H9 (cell line): ENCODE data around the gene AIFM1. TPM values are rescaled to one million over a fixed set of nuclear protein-coding genes. Genes with fewer than 3 reads are reported as not detected.
"Not testable (repeated sequence)": the region's sequence is repeated elsewhere in the genome, so short reads cannot be mapped to it uniquely, and the experiment has no call there.

ENCODE experiments used
- DNase-seq: peaks from one replicate; pipeline ENCODE4 v3.0.0-alpha.2; 2017
- H2AFZ ChIP-seq: one replicate; pipeline ENCODE4 v1.6.1; 2013; ENCODE audit warnings: mild to moderate bottlenecking, low read length, control low read depth, moderate library complexity
- H2AK5ac ChIP-seq: 2 replicates; pipeline ENCODE4 v1.6.1; 2013; ENCODE audit warnings: low read length, control low read depth, mixed read lengths; ENCODE audit not compliant: insufficient read length
- H2BK120ac ChIP-seq: one replicate; pipeline ENCODE4 v1.6.1; 2013; ENCODE audit warnings: low read depth, mild to moderate bottlenecking, low read length, control low read depth, inconsistent platforms; ENCODE audit not compliant: poor library complexity, severe bottlenecking
- H2BK12ac ChIP-seq: 2 replicates; pipeline ENCODE4 v1.6.1; 2013; ENCODE audit warnings: low read length, control low read depth, mixed read lengths, low read depth; ENCODE audit not compliant: insufficient read length
- H2BK15ac ChIP-seq: 2 replicates; pipeline ENCODE4 v1.6.1; 2013; ENCODE audit warnings: low read depth, low read length, control low read depth
- H2BK20ac ChIP-seq: one replicate; pipeline ENCODE4 v1.6.1; 2013; ENCODE audit warnings: low read depth, mild to moderate bottlenecking, low read length, control low read depth, inconsistent platforms; ENCODE audit not compliant: poor library complexity, severe bottlenecking
- H2BK5ac ChIP-seq: 2 replicates; pipeline ENCODE4 v1.6.1; 2013; ENCODE audit warnings: low read length, control low read depth, mixed read lengths; ENCODE audit not compliant: insufficient read length
- H3K14ac ChIP-seq: 2 replicates; pipeline ENCODE4 v1.6.1; 2013; ENCODE audit warnings: low read length, control low read depth; ENCODE audit not compliant: insufficient read depth
- H3K18ac ChIP-seq: 2 replicates; pipeline ENCODE4 v1.6.1; 2013; ENCODE audit warnings: low read depth, mild to moderate bottlenecking, mixed read lengths, low read length, control low read depth; ENCODE audit not compliant: insufficient read length
- H3K23ac ChIP-seq: 2 replicates; pipeline ENCODE4 v1.6.1; 2013; ENCODE audit warnings: low read length, control low read depth, mixed read lengths, low read depth; ENCODE audit not compliant: insufficient read length
- H3K23me2 ChIP-seq: 2 replicates; pipeline ENCODE4 v1.6.1; 2013; ENCODE audit warnings: low read depth, mild to moderate bottlenecking, mixed read lengths, low read length, control low read depth; ENCODE audit not compliant: insufficient read length, poor library complexity, severe bottlenecking
- H3K27ac ChIP-seq: 2 replicates; pipeline ENCODE4 v1.5.1; 2013; ENCODE audit warnings: low read length, control low read depth, mixed read lengths, low read depth; ENCODE audit not compliant: insufficient read length
- H3K27me3 ChIP-seq: 2 replicates; pipeline ENCODE4 v1.6.1; 2013; ENCODE audit warnings: low read length, control low read depth, inconsistent platforms; ENCODE audit not compliant: insufficient read depth
- H3K4ac ChIP-seq: 2 replicates; pipeline ENCODE4 v1.6.1; 2013; ENCODE audit warnings: low read depth, mild to moderate bottlenecking, control low read depth, inconsistent platforms, low read length, moderate library complexity
- H3K4me1 ChIP-seq: 2 replicates; pipeline ENCODE4 v1.6.1; 2013; ENCODE audit warnings: low read length, control low read depth, inconsistent platforms; ENCODE audit not compliant: insufficient read depth
- H3K4me2 ChIP-seq: 2 replicates; pipeline ENCODE4 v1.6.1; 2013; ENCODE audit warnings: low read length, control low read depth, mixed read lengths; ENCODE audit not compliant: insufficient read length, insufficient read depth
- H3K56ac ChIP-seq: 2 replicates; pipeline ENCODE4 v1.6.1; 2013; ENCODE audit warnings: low read depth, mild to moderate bottlenecking, mixed read lengths, low read length, control low read depth; ENCODE audit not compliant: insufficient read length
- H3K79me1 ChIP-seq: 2 replicates; pipeline ENCODE4 v1.6.1; 2013; ENCODE audit warnings: low read depth, mild to moderate bottlenecking, moderate library complexity, low read length, control low read depth, inconsistent platforms; ENCODE audit not compliant: insufficient read depth, poor library complexity, severe bottlenecking
- H3K79me2 ChIP-seq: 2 replicates; pipeline ENCODE4 v1.6.1; 2013; ENCODE audit warnings: low read length, control low read depth, inconsistent platforms; ENCODE audit not compliant: insufficient read depth
- H3K9ac ChIP-seq: 2 replicates; pipeline ENCODE4 v1.6.1; 2013; ENCODE audit warnings: low read length, control low read depth, mixed read lengths; ENCODE audit not compliant: insufficient read length; ENCODE audit errors: extremely low read depth
- H3K9me3 ChIP-seq: one replicate; pipeline ENCODE4 v1.6.1; 2013; ENCODE audit warnings: low read depth, low read length, inconsistent platforms; ENCODE audit not compliant: control insufficient read depth
- H3T11ph ChIP-seq: one replicate; pipeline ENCODE4 v1.6.1; 2013; ENCODE audit warnings: mild to moderate bottlenecking, low read length, control low read depth, inconsistent platforms
- H4K20me1 ChIP-seq: one replicate; pipeline ENCODE4 v1.6.1; 2013; ENCODE audit not compliant: control insufficient read depth, insufficient read length, insufficient read depth
- H4K5ac ChIP-seq: 2 replicates; pipeline ENCODE4 v1.6.1; 2013; ENCODE audit warnings: low read depth, mild to moderate bottlenecking, mixed read lengths, low read length, control low read depth; ENCODE audit not compliant: insufficient read length
- H4K8ac ChIP-seq: replicated peaks from 2 replicates; pipeline ENCODE4 v1.6.1; 2013; ENCODE audit warnings: low read length, control low read depth, mixed read lengths, low read depth; ENCODE audit not compliant: insufficient read length
- H4K91ac ChIP-seq: 2 replicates; pipeline ENCODE4 v1.6.1; 2013; ENCODE audit warnings: low read depth, mild to moderate bottlenecking, moderate library complexity, mixed read lengths, low read length, control low read depth; ENCODE audit not compliant: insufficient read length
- H3K27ac Mint-ChIP-seq, 3 experiments: 2 replicates in 2 of 3; 3 replicates in 1 of 3; pipeline ENCODE4 v1.8.0; 2020 to 2021; ENCODE audit warnings: mixed read lengths in 3 of 3, mild to moderate bottlenecking in 1 of 3, moderate library complexity in 1 of 3
- H3K27me3 Mint-ChIP-seq: 2 replicates; pipeline ENCODE4 v1.8.0; 2021; ENCODE audit warnings: low read depth, mild to moderate bottlenecking, moderate library complexity, mixed read lengths
- H3K36me3 Mint-ChIP-seq, 3 experiments: 2 replicates in 2 of 3; 3 replicates in 1 of 3; pipeline ENCODE4 v1.8.0; 2020 to 2021; ENCODE audit warnings: low read depth in 3 of 3, mixed read lengths in 3 of 3; ENCODE audit not compliant: insufficient read depth in 1 of 3
- H3K4me1 Mint-ChIP-seq, 2 experiments: 2 replicates each; pipeline ENCODE4 v1.8.0; 2020; ENCODE audit warnings: mixed read lengths in 2 of 2
- H3K4me3 Mint-ChIP-seq, 2 experiments: 2 replicates in 1 of 2; 3 replicates in 1 of 2; pipeline ENCODE4 v1.8.0; 2020 to 2021; ENCODE audit warnings: mild to moderate bottlenecking in 2 of 2, mixed read lengths in 2 of 2, moderate library complexity in 1 of 2
- H3K9me3 Mint-ChIP-seq, 2 experiments: 2 replicates in 1 of 2; 3 replicates in 1 of 2; pipeline ENCODE4 v1.8.0; 2020; ENCODE audit warnings: mild to moderate bottlenecking in 2 of 2, mixed read lengths in 2 of 2, moderate library complexity in 1 of 2
- WGBS: extraction: QIAGEN DNeasy Blood & Tissue Kit; methylation state at CpG from one replicate; pipeline ENCODE4 v1.1.7; 2013; ENCODE audit warnings: missing lambda C conversion rate, low lambda C conversion rate, mixed read lengths; ENCODE audit not compliant: insufficient read length; ENCODE audit errors: extremely low coverage; 5-methylcytosine and 5-hydroxymethylcytosine counted together
- total RNA-seq: library from RNA; stranded (reverse); gene quantifications from 2 replicates; pipeline ENCODE4 v1.2.1, GENCODE V29; 2021
- TF ChIP-seq, protein P1 (sequence below): fragments of 200-600 bp; sonication (generic); conservative IDR thresholded peaks from 3 replicates; pipeline ENCODE4 v1.8.0; 2021; ENCODE audit warnings: antibody characterized with exemption, mild to moderate bottlenecking

Gene AIFM1
- total RNA-seq, 1 experiment from 2014 or later, result 43.7 TPM

DNA sequence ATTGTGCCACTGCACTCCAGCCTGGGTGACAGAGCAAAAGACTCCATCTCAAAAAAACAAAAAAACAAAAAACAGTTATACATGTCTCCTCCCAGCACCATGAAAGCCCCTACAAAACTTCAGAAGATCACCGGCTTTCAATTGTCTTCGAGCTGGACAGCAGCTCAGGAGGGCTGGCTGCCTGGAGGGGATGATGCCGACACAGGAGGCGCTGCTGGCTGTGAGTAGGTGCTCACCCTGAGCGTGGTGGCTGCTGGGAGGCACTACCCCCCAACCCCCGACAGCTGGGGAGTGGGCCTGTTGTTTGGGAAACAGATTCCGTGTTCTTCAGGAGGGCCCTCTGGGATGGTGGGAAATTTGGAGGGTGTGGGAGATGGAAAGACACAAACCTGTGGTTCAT is 48.5 kb downstream of the AIFM1 start:
- H3K56ac ChIP-seq, result no peak overlapping the region
- H2BK15ac ChIP-seq, result no peak overlapping the region
- H3K4me2 ChIP-seq, result no peak overlapping the region
- H3K14ac ChIP-seq, result no peak overlapping the region
- H3K18ac ChIP-seq, result no peak overlapping the region
- WGBS, result no CpG with 5 or more reads among the region's 7 CpGs
- DNase-seq, result no peak
- no peaks in the 10 kb centered on the region for H4K20me1 ChIP-seq
- H3K27ac ChIP-seq, result no peak overlapping the region
- H3K9ac ChIP-seq, result no peak overlapping the region
- no peaks in the 10 kb centered on the region for H3K79me2 ChIP-seq
- no peak overlapping the region for H4K5ac ChIP-seq
- H3K23me2 ChIP-seq, result peaks cover 3% of the 10 kb centered on the region
- Mint-ChIP-seq H3K4me3 (no peak overlapping the region), H3K4me1 (peaks cover 4 to 20% of the 10 kb centered on the region in 2 experiments; a peak in 3 of 4 replicates), H3K36me3 (no peaks in the 10 kb centered on the region), H3K27me3 (peaks cover 77% of the 10 kb centered on the region), H3K9me3 (peaks cover 0 to 74% of the 10 kb centered on the region in 2 experiments; a peak in 3 of 5 replicates), H3K27ac (no peak overlapping the region)
- no peak overlapping the region for H2BK120ac ChIP-seq
- H3K23ac ChIP-seq, result no peak overlapping the region
- peaks cover 10% of the 10 kb centered on the region for H3K9me3 ChIP-seq
- no peak overlapping the region for H3K4ac ChIP-seq
- H2AK5ac ChIP-seq, result no peak overlapping the region
- TF ChIP-seq, protein P1, sequence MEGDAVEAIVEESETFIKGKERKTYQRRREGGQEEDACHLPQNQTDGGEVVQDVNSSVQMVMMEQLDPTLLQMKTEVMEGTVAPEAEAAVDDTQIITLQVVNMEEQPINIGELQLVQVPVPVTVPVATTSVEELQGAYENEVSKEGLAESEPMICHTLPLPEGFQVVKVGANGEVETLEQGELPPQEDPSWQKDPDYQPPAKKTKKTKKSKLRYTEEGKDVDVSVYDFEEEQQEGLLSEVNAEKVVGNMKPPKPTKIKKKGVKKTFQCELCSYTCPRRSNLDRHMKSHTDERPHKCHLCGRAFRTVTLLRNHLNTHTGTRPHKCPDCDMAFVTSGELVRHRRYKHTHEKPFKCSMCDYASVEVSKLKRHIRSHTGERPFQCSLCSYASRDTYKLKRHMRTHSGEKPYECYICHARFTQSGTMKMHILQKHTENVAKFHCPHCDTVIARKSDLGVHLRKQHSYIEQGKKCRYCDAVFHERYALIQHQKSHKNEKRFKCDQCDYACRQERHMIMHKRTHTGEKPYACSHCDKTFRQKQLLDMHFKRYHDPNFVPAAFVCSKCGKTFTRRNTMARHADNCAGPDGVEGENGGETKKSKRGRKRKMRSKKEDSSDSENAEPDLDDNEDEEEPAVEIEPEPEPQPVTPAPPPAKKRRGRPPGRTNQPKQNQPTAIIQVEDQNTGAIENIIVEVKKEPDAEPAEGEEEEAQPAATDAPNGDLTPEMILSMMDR, result 0 out of 3 replicates have a peak, but pooled peaks have one; percentile 10
- no peak overlapping the region for H2BK20ac ChIP-seq
- no peak overlapping the region for H2AFZ ChIP-seq
- H2BK12ac ChIP-seq, result no peak overlapping the region
- H3K27me3 ChIP-seq, result peaks cover 1% of the 10 kb centered on the region; the same call in 1 of the 2 replicates
- H4K91ac ChIP-seq, result no peak overlapping the region
- H3K4me1 ChIP-seq, result no peaks in the 10 kb centered on the region; the same call in 1 of the 2 replicates
- no peak overlapping the region for H3T11ph ChIP-seq
- H4K8ac ChIP-seq, result no peak overlapping the region
- H2BK5ac ChIP-seq, result no peak overlapping the region
- no peaks in the 10 kb centered on the region for H3K79me1 ChIP-seq

DNA sequence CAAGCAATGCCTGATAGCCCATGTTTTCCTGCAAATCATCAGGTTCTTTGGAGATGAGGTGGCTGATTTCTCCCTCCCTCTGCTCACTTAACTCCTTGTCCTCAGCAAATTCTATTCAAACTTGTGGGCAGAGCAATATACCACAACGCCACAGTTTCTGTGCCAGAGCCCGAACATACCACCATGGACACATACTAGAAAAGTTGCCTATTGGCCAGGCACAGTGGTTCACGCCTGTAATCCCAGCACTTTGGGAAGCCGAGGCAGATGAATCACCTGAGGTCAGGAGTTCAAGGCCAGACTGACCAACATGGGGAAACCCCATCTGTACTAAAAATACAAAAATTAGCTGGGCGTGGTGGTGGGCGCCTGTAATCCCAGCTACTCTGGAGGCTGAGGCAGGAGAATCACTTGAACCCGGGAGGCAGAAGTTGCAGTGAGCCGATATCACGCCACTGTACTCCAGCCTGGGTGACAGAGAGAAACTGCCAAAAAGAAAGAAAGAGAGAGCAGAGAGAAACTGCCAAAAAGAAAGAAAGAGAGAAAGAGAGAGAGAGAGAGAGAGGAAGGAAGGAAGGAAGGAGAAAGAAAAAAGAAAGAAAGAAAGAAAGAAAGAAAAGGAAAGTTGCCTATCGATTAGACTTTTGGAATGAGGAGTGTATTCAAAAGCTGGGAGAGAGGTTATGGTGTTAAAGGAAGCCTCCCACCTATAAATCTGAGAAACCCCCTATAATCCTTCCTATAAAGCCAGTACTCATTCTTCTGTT is 50.3 kb downstream of the AIFM1 start:
- H3K4me1 ChIP-seq, H3K4me3 Mint-ChIP-seq, H2BK20ac ChIP-seq, H2AFZ ChIP-seq, H2AK5ac ChIP-seq, H3K23ac ChIP-seq, H3K27ac Mint-ChIP-seq, H3K36me3 Mint-ChIP-seq, H4K91ac ChIP-seq, H2BK5ac ChIP-seq, H3K27me3 ChIP-seq, H3K79me1 ChIP-seq, H3K4me2 ChIP-seq, H2BK15ac ChIP-seq, H4K20me1 ChIP-seq, H3K56ac ChIP-seq, H3K18ac ChIP-seq, DNase-seq, H3K79me2 ChIP-seq, H4K5ac ChIP-seq, H3K14ac ChIP-seq, H4K8ac ChIP-seq, H3K4ac ChIP-seq, H3K9ac ChIP-seq, H2BK120ac ChIP-seq, H3K23me2 ChIP-seq, H3K27ac ChIP-seq, H2BK12ac ChIP-seq, H3T11ph ChIP-seq: not testable (repeated sequence)
- H3K9me3 Mint-ChIP-seq, result peaks cover 0 to 74% of the 10 kb centered on the region in 2 experiments; a peak in 3 of 5 replicates
- H3K4me1 Mint-ChIP-seq, result peaks cover 4 to 24% of the 10 kb centered on the region in 2 experiments; a peak in 3 of 4 replicates
- peaks cover 77% of the 10 kb centered on the region for H3K27me3 Mint-ChIP-seq
- WGBS, result no CpG with 5 or more reads among the region's 10 CpGs
- H3K9me3 ChIP-seq, result peaks cover 13% of the 10 kb centered on the region
